GM12878 (cell line): ENCODE measurements around the gene KBTBD4. TPM values are rescaled to one million over a fixed set of nuclear protein-coding genes. Genes with fewer than 3 reads are reported as not detected.
"Not testable (repeated sequence)": the region's sequence is repeated elsewhere in the genome, so short reads cannot be mapped to it uniquely, and the experiment has no call there.

Experiments
- ATAC-seq: fragments of 200-7000 bp; cut with Tn5 transposase; 3 replicates; pipeline ENCODE4 v1.9.1; 2020; ENCODE audit warnings: mild to moderate bottlenecking, moderate library complexity
- BruUV-seq: library from RNA; stranded (reverse); fragments of 400-500 nt; replicated peaks from 2 replicates; lab custom pipeline; 2021; lab: Mats Ljungman, UMichigan
- CTCF ChIA-PET: fragments of 300-600 bp; sonication (Branson Sonifier 250); formaldehyde crosslinking; extraction: SDS; loops from one replicate; lab custom pipeline; 2021; ENCODE audit warnings: inconsistent platforms; lab: Yijun Ruan, JAX
- POLR2A ChIA-PET: fragments of 350-600 bp; formaldehyde crosslinking; extraction: SDS; loops from one replicate; lab custom pipeline; 2021; ENCODE audit warnings: inconsistent platforms; lab: Charles Lee
- RAD21 ChIA-PET: fragments of 300-600 bp; sonication (Branson Sonifier 250); formaldehyde crosslinking; loops from one replicate; lab custom pipeline; 2023; ENCODE audit warnings: antibody characterized with exemption; ENCODE audit not compliant: unreplicated experiment; lab: Charles Lee
- SMC1A ChIA-PET: fragments of 300-600 bp; sonication (Branson Sonifier 250); formaldehyde crosslinking; loops from one replicate; lab custom pipeline; 2023; ENCODE audit not compliant: unreplicated experiment, uncharacterized antibody; lab: Charles Lee
- DNase-seq: peaks from one replicate; pipeline ENCODE4 v3.0.0-alpha.2; 2011; ENCODE audit warnings: low read depth, low spot score
- FAIRE-seq: peaks from 3 replicates; lab custom pipeline; 2011; peaks lifted over from hg19 to GRCh38; lab: Jason Lieb, UNC
- H2AFZ ChIP-seq: 2 replicates; pipeline ENCODE4 v1.6.0; 2011; ENCODE audit warnings: low read depth, low read length, control low read depth; ENCODE audit not compliant: control insufficient read depth
- H3K27ac ChIP-seq: 2 replicates; pipeline ENCODE4 v1.5.1; 2011; ENCODE audit warnings: control low read depth; ENCODE audit not compliant: control insufficient read depth, insufficient read depth
- H3K27me3 ChIP-seq, 2 experiments: replicated peaks in 1 of 2; 2 replicates each; pipeline versions ENCODE4 v1.6.0 to v1.6.1; 2011; ENCODE audit warnings: low read length in 1 of 2; ENCODE audit not compliant: control insufficient read depth in 2 of 2, insufficient read depth in 2 of 2
- H3K36me3 ChIP-seq, 2 experiments: 2 replicates each; pipeline ENCODE4 v1.5.1; 2011; ENCODE audit warnings: low read length in 1 of 2; ENCODE audit not compliant: control insufficient read depth in 2 of 2, insufficient read depth in 2 of 2
- H3K4me1 ChIP-seq: 2 replicates; pipeline ENCODE4 v1.6.1; 2011; ENCODE audit warnings: mild to moderate bottlenecking, low read length, moderate library complexity, mixed read lengths; ENCODE audit not compliant: control insufficient read depth, insufficient read depth
- H3K4me2 ChIP-seq: 2 replicates; pipeline ENCODE4 v1.6.0; 2011; ENCODE audit warnings: control low read depth; ENCODE audit not compliant: control insufficient read depth, insufficient read depth
- H3K4me3 ChIP-seq: fragments of 200-600 bp; sonication (generic); 2 replicates; pipeline ENCODE4 v1.5.1; 2016
- H3K79me2 ChIP-seq: 2 replicates; pipeline ENCODE4 v1.6.0; 2011; ENCODE audit warnings: low read length; ENCODE audit not compliant: control insufficient read depth, insufficient read depth
- H3K9ac ChIP-seq: 2 replicates; pipeline ENCODE4 v1.8.0; 2011; ENCODE audit warnings: low read length, control low read depth, mixed read lengths; ENCODE audit not compliant: control insufficient read depth, insufficient read depth
- H3K9me3 ChIP-seq: replicated peaks from 3 replicates; pipeline ENCODE4 v1.5.1; 2011; ENCODE audit warnings: mild to moderate bottlenecking, low read length; ENCODE audit not compliant: control insufficient read depth, insufficient read depth
- H4K20me1 ChIP-seq: 2 replicates; pipeline ENCODE4 v1.6.0; 2011; ENCODE audit not compliant: control insufficient read depth, insufficient read depth
- ATF3 ChIP-seq: IDR thresholded peaks from 2 replicates; pipeline ENCODE4 v1.6.1; 2011; ENCODE audit warnings: low read depth, mild to moderate bottlenecking, low read length, moderate library complexity, borderline replicate concordance; ENCODE audit errors: extremely low read depth
- TAF1 ChIP-seq: IDR thresholded peaks from 2 replicates; pipeline ENCODE4 v1.6.1; 2011; ENCODE audit warnings: mild to moderate bottlenecking, low read depth, low read length, borderline replicate concordance
- ZNF687 ChIP-seq: fragments of 450-650 bp; IDR thresholded peaks from 2 replicates; pipeline ENCODE4 v1.6.1; 2017; ENCODE audit warnings: mild to moderate bottlenecking, moderate library complexity
- WGBS: methylation state at CpG from one replicate; pipeline ENCODE4 v1.1.6; 2016; ENCODE audit warnings: low lambda C conversion rate; ENCODE audit not compliant: insufficient replicate concordance, insufficient coverage; ENCODE audit errors: missing lambda C conversion rate; 5-methylcytosine and 5-hydroxymethylcytosine counted together
- in situ Hi-C: fragments of 300-500 bp; cut with MboI; formaldehyde crosslinking; loops from 9 replicates; pipeline ENCODE4 v1.14.3; 2018; ENCODE audit warnings: mixed read lengths
- intact Hi-C: fragments of 100-400 bp; cut with micrococcal nuclease; formaldehyde crosslinking; loops from one replicate; pipeline ENCODE4 v1.14.2; 2022; ENCODE audit not compliant: unreplicated experiment
- polyA plus RNA-seq, 11 experiments: library from polyadenylated mRNA; depleted of rRNA in 4 of 11; unstranded in 6 of 11; stranded (reverse) in 5 of 11; fragments of >200 nt; fragmentation: Nextera tagmentation in 4 of 11; fragmentation: Illumina TruSeq in 1 of 11; extraction: Ambion mirVana in 4 of 11; extraction: Trizol in 1 of 11; gene quantifications; 1 replicate in 1 of 11; 2 replicates in 10 of 11; pipeline versions ENCODE4 v1.2.1 to v1.2.3, GENCODE V29; 2011 to 2016; ENCODE audit warnings: inconsistent platforms in 2 of 11, missing spikeins in 2 of 11, low read depth in 1 of 11
- total RNA-seq, 4 experiments: library from RNA; depleted of rRNA in 3 of 4; stranded (reverse); fragments of >200 nt in 3 of 4; fragmentation: Illumina TruSeq in 1 of 4; extraction: Trizol in 1 of 4; gene quantifications; 2 replicates each; pipeline versions ENCODE4 v1.2.1 to v1.2.3, GENCODE V29; 2013 to 2021

The KBTBD4 gene
- total and polyA plus RNA-seq, 10 of the 15 experiments (the other 5 are each of a cell fraction or from before 2014, with no cell fraction given): 18.4 to 46.4 (median 25.7) TPM

GRCh38 chr11:47531666-47532065, 47.1 kb downstream of the KBTBD4 start (continued):
- TF ChIP-seq ZNF687 (no peak), TAF1 (no peak), ATF3 (no peak)

GRCh38 chr11:47530721-47531120, 48.0 kb downstream of the KBTBD4 start:
- H4K20me1 ChIP-seq, H3K4me2 ChIP-seq, in situ Hi-C loops, H3K4me3 ChIP-seq, DNase-seq, ATAC-seq, RAD21 ChIA-PET, H3K36me3 ChIP-seq, H2AFZ ChIP-seq, H3K9me3 ChIP-seq, FAIRE-seq, H3K27ac ChIP-seq, H3K9ac ChIP-seq, BruUV-seq, H3K27me3 ChIP-seq, intact Hi-C loops: not testable (repeated sequence)
- SMC1A ChIA-PET: interaction anchor here (1.6 to 6.1 kb wide), 3 partner anchors 12 to 24 kb away, joined by 3 to 42 read pairs (median 4); no protein-coding TSS in a partner anchor
- Histone ChIP-seq H3K4me1 (peaks cover 15% of the 10 kb centered on the region), H3K79me2 (peaks cover 84% of the 10 kb centered on the region)
- CTCF ChIA-PET: interaction anchor here (0.6 to 2.0 kb wide), 2 partner anchors 16 to 120 kb away, joined by 3 to 4 read pairs; no protein-coding TSS in a partner anchor
- WGBS: 96% methylated on average over 9 of the region's 9 CpGs
- POLR2A ChIA-PET: interaction anchor here (1.3 to 1.7 kb wide), 2 partner anchors 11 kb away, joined by 4 to 5 read pairs; no protein-coding TSS in a partner anchor
